Suppressor macrophage treated with lipopolysaccharide for 4 hours (primary cell): ENCODE data around the gene ERVFRD-1.

ENCODE experiments used
- DNase-seq: peaks from one replicate; pipeline ENCODE4 v3.0.0-alpha.2; 2020

The ERVFRD-1 gene, protein sequence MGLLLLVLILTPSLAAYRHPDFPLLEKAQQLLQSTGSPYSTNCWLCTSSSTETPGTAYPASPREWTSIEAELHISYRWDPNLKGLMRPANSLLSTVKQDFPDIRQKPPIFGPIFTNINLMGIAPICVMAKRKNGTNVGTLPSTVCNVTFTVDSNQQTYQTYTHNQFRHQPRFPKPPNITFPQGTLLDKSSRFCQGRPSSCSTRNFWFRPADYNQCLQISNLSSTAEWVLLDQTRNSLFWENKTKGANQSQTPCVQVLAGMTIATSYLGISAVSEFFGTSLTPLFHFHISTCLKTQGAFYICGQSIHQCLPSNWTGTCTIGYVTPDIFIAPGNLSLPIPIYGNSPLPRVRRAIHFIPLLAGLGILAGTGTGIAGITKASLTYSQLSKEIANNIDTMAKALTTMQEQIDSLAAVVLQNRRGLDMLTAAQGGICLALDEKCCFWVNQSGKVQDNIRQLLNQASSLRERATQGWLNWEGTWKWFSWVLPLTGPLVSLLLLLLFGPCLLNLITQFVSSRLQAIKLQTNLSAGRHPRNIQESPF

DNA sequence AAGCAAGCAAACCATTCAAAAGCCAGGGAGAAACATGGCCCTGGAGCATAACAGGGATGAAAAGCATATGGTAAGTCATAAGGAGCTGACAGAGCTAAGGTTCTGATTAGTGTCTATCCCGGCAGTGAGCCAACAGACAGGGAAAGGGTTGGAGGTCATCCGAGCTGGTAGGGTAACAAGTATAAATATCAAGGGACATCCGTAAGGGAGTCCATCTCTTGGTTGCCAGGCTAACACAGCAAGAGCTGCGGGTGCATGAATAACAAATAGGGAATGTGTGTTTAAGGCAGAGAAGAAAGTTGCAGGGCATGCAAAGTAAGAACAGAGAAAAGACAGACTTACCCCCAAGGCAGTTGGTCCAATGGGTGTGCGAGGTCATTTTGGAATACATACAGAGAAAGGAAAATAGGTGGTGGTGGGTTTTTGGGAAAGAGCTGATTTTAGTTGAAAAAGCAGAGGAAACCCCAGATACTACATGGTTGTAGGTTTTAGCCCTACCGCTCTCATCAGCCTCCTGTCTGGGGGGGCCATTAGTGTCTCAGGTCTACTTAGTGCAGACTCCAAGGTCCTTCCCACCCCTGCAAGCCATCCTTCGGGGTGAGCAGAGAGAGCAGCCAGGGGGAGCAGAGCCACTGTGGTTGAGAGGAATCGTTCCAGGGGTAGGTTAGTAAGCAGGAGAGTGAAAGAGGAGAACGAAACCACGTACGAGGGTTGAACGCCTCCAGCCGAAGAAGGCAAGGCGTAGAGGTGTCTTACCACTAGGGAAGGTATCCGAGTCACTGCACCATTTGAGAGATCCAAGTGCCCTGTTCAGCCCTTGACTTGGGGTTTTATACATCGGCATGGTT is at the start of gene ERVFRD-1:
Gene ERVFRD-1 (minus strand): TSS at position 805 of the 848 bp plus-strand sequence. CDS start 6,415 bp downstream, outside the sequence.
- DNase-seq = no peak

DNA sequence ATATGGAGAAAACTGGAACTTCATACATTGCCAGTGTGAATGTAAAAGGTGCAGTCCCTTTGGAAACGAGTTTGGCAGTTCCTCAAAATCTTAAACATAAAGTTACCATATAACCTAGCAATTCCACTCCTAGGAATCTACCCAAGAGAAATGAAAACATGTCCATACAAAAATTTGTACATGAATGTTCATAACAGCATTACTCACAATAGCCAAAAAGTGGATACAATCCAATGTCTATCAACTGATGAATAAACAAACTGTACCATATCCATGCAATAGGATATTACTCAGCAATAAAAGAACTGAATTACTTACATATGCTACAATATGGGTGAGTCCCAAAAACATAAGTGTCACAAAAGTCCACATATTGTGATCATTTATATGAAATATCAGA is 48.7 kb upstream of the ERVFRD-1 start:
- no peak for DNase-seq

DNA sequence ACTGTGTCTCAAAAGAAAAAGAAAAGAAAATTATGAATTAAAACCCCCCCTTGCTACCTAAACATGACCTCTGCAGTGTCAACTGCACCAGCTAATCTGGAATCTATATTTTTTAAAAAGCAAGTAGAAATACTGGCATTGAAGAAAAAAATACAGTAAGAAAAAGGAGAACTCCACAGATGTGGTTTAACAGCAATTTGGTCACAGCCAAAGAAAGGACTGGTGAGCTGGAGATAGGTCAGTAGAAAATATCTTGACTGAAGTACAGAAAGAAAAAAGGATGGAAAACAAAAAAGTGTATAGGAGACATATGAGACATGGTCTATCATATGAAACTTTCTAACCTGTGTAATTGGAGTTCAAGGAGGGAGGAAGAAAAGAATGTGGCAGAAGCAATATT is 44.1 kb upstream of the ERVFRD-1 start:
- no peak for DNase-seq

DNA sequence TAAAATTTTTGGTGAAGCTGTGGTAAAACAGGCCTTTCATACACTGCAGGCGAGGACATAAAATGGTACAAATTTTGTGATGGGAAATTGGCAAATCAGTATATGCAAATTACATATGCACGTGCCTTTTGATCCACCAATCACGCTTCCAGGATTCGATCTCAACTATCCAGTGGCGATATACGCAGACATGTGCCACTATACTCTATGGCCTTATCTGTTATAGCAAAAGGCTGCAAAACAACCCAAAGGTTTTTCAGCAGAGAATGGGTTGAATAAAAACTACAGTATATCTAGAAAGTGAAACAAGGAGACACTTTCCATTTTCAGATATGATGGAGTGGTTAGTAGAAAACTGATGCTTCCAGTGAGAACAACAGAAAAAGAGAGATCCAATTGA is 41.9 kb upstream of the ERVFRD-1 start:
- no peak for DNase-seq

DNA sequence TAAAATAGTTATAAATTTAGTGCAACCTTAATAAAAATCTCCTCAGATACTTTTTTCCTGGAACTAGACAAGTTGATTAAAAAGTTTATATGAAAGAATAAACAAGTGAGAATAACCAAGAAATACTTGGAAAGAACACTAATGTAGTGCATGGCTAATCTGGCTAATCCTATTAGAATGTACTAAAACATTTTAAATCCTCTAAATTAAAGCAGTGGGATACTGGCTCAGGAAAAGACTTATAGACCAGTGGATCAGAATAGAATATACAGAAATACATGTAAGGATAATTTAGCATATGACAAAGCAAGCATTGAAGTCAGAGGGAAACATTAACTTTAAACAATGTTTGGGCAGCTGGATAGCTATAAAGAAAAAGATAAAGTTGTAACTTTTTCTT is 41.1 kb upstream of the ERVFRD-1 start:
- DNase-seq = no peak

DNA sequence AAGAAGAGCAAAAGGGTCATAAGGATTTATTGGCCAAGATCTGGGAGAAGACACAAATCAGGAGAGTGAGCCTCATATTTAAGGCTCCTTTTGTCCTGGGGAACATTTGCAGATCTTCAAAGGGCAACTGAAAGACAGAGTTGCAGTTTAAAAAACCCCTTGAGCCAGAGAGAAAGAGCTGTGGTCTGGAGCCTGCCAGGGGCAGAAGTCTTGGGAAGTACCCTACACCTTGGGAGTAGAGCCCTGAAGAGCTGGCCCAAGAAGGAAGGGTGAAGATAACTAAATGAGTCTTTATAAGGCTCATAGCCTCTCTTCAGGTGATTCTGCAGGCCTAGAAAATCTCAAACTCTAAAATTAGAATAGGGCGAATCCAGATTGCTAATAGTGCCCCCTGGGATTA is 40.0 kb upstream of the ERVFRD-1 start:
- DNase-seq = no peak

DNA sequence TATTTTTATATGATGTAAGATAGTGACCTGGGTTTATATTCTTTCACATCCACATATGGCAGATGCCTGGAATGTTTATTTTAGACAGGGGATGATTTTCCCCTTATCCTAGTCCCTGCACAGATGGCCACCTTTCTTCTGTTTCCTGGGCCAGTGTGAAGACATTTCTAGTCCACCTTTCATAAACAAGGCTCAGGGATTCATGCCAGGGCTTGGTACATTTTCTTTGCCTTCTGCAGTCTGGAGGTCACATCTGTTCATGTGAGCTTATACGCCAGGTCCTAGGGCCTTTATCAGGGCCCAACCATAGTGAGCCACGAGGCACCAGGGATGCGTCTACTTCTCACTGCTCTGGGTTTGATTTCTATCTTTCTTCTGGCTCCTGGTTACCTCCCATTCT is 38.0 kb upstream of the ERVFRD-1 start:
- DNase-seq = no peak

DNA sequence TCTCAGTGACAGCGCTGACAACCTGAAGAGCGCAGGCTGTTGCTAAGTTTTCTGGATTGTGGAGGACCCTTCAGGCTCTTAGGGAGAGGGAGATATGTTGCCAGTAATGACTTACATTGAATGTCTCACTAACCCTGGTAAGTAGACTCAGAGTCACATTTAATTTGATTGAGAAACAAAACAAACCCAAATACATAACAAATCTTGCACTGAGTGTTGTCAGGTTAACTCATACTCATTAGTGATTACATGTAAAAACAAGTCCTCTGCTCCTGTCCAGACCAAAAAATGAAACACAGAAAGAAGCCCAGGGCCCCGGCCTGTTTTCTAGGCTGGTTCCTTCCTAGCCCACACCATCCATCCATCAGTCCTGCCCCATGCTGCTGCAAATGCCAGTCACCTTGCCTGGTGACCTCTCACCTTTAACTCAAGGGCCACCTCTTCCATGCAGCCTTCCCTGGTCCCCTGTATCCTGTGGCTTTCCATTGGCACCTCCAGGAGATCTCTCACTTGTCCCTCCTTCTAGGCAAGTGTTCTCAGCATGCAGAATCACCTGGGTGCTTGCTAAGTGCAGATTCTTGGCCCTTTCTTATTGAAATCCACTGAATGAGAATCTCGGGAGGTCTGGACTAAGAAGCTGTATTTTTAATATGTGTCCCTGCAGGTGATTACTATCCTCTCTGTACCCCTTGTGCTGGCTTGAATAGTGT is 34.7 kb upstream of the ERVFRD-1 start:
- no peak for DNase-seq

DNA sequence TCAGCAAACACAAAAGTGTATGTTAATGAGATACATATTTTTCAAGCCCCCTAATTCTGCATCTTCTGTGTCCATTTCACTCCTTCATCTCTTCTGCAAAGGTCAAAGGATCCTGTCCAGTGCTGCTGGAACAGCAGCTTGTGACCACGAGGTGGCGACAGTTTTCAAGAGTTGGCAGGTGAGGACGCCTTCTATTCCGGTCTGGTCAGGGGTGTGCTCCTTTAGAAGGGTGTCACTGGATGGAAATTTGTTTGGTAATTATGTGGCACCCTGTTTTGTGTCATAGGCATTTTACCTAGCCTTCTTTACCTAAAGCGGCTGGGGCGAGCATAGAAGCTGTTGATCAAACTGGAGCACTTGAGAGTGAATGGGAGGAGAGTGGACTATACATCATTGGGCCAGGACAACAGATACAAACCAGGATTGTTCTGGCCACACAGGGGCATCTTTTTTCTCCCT is 32.9 kb upstream of the ERVFRD-1 start:
- DNase-seq = peak; percentile 80

DNA sequence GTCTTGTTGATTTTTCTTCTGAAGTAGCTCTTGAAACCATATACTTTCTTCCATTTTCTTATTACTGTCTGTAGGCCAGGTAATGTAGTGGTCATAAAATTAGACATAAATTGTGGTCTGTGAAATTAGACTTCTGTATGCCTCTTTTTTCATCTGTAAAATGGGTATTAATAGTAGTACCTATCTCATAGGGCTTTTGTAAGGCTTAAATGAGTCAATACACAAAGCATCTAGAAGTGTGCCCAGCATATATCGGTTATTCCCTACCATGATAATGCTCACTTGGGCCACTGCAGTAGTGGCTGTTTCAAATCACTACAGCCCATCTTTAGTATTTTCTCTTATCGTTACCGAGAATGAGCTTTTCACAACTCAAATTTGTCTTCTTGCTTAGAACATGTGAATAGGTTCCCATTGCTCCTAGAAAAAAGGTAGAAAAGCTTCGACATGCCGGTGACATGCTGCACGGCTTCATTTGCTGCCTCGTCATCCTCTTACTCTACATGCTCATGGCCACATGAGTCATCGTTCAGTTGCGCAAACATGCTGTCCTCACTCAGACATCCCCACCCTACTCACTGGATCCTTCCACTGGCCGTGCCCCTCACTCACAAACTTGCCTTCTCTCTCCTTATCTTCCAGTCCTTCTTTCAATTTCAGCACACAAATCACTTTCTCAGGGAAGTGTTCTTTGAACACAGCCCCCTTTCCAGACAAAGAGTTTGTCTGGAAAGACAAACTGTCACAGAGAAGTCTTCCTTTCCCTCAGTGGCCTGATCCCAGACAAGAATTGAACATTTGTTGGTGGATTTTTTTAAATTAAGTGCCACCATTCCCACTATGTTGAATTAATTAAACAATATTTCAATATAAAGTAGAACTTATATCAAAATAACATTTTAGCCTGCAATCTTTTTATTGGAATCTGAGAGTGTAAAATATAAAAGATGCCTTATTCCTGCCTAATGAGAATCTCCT is 32.2 kb upstream of the ERVFRD-1 start:
- peak; percentile 94 for DNase-seq

DNA sequence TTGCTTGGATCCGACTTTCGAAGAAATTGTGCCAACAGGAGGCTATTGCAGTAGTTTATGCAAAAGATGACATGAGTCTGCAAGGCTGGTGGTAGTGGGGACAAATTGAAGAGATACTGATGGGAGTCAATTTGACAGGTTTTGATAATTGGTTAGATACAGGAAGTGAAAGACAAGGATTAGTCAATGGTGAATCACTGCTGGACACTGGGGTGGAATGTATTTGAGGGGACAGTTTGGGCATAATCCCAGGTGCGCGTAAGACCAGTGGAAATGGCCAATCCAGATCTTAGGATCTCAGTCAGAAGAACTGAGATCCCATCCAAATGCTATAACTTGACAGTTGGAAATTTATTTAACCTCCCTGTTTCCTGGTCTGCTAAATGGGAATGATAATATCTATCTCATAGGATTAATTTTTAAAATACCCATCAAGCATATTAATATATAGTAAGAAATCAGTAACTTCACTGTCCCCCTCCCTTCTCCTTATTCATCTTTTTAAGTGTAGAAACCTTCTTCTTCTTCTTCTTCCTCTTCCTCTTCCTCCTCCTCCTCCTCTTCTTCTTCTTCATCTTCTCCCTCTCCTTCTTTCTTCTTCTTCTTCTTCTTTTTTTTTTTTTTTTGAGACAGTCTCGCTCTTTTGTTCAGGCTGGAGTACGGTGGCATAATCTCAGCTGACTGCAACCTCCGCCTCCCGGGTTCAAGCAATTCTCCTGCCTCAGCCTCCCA is 30.9 kb upstream of the ERVFRD-1 start:
- peak; percentile 14 for DNase-seq

DNA sequence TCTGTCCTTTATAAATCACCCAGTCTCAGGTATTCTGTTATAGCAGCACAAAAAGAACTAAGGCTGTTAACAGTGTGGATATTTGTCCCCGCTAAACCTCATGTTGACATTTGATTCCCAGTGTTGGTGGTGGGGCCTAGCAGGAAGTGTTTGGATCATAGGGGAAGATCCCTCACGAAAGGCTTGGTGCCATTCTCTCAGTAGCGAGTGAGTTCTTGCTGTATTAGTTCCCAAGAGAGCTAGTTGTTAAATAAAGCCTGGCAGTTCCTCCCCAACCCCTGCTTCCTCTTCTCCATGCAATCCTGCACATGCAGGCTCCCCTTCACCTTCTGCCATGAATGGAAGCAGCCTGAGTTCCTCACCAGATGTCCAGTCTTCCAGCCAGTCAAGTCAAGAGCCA is 29.8 kb upstream of the ERVFRD-1 start:
- peak; percentile 26 for DNase-seq

DNA sequence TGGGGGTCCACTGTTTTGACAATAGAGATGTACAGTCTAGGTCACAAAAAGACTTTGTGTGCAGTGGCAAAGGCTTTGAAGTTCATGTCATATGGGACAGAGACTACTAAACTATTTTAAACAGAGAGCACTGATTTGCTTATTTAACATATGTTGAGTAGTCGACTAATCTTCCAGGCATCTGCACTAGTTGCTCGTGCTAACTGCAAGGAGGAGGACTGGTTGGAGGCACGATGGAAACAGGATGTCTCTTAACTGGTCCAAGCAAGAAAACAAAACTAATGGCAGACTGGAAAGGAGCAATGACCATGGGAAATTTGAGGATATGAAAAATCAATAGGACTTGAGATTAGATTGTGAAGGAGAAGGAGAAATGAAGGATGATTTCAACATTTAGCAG is 28.5 kb upstream of the ERVFRD-1 start:
- DNase-seq = no peak

DNA sequence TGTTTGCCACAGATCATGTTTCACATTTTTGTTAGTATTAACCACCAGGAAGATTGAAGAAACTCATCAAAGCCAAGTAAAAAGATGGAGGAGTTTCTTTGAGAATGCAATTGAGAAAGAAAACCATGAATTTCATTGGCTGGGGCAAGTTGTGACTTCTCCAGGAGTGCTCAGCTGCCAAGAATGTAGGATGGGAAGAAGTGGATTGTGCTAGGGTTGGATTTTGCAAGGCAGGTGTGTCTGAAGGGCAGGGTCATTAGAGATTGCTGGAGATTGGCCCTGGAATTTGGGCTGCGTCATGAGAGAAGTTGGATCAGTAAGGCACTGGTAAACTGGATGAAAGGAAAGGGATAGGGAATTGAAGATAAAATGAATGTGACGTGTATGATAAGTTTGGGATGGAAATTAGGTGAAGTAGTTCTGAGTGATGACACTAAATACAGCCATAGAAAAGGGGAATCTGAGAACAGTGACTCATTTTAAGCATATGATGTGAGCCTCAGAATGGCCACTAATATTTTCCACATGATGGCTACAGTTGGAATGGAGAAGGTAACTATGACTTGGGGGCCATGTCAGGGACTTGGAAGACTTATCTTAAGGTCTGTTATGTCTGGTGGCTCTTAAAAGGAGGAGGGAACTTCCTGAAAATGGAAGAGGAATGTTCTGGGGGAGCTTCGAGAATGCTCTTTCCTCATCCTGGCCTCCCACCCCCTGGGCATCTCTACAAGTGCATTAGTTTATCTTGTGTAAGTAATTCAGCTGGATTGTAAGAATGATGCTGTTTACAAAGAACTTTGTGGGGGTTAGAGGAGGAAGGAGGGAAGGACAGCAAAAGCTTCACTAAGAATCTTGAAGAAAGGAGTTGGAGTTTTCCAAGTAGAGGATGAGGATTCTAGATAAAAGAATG is 27.8 kb upstream of the ERVFRD-1 start:
- peak; percentile 86 for DNase-seq

DNA sequence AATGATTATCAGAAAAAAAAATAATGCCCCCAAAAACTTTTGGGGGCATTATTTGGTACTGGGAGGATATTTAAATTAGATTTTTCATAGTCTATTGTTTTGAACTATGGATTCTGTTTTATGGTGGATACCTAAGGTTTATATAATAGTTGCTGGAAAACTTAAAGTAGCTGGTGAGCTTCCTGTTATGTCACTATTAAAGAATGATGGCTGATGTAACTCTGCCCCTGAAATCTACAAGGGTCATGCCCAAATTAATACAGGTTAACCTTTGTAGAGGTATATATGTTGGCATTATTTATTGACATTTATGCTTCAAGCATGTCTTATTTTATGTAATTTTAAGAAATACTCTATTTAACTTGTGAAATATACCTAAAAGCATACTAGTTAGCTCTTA is 25.3 kb upstream of the ERVFRD-1 start:
- no peak for DNase-seq

DNA sequence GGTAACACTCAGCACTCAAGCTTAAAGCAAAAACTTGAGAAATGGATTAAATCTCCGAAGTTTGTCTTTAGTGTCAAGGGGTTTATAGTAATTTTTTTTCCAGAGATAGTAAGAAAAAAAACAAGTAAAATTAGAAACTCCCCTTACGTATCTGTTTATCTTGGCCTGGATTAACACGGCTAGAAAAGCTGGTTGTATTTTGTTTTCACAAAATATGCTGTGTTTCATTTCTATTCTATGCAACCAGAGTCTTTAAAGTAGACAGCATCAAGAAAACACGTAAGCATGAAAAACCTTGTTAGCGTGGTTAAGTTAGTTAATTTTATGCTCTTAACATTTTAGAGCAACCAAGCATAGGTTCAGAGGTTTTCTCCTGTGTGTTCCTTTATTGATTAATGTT is 21.8 kb upstream of the ERVFRD-1 start:
- no peak for DNase-seq

DNA sequence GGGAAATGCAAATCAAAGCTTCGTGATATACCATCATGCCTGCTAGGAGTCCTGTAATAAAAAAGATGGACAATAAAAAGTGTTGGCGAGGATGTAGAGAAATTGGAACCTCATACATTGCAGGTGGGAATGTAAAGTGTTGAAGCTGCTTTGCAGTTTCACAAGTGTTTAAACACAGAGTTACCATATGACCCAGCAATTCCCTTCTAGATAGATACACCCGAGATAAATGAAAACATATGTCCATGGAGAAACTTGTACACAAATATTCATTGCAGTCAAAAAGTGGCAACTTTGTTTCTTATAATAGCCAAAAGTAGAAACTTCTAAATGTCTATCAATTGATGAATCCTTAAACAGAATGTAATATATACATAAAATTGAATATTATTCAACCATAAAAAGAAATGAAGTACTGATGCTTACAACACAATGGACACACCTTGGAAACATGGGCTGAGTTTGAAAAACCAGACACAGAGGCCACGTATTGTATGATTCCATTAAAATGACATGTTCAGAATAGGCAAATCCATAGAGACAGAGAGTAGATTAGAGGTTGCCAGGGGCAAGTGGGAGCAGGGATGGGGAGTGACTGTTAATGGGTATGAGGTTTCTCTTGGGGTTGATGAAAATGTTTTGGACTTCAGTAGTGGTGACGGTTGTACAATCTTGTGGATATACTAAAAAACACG is 20.8 kb upstream of the ERVFRD-1 start:
- no peak for DNase-seq

DNA sequence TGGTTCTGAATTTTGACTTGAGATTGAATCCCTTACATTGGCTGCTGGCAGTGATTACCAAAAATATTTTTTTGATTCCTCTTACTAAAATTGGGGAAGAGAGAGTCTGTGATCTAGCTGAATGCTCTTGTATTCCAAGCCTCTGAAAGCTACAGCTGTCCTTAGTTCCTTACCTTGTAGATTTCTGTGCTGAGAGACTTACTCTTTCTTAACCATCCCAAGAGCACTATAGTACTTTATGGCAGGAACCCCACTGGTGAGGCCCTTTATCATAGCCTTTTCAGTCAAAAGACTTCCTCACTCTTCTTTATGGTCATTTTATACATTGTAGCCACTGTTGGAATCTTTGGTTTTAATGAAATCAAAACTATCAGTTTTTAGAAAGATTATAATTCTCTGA is 19.1 kb upstream of the ERVFRD-1 start:
- peak; percentile 8 for DNase-seq

DNA sequence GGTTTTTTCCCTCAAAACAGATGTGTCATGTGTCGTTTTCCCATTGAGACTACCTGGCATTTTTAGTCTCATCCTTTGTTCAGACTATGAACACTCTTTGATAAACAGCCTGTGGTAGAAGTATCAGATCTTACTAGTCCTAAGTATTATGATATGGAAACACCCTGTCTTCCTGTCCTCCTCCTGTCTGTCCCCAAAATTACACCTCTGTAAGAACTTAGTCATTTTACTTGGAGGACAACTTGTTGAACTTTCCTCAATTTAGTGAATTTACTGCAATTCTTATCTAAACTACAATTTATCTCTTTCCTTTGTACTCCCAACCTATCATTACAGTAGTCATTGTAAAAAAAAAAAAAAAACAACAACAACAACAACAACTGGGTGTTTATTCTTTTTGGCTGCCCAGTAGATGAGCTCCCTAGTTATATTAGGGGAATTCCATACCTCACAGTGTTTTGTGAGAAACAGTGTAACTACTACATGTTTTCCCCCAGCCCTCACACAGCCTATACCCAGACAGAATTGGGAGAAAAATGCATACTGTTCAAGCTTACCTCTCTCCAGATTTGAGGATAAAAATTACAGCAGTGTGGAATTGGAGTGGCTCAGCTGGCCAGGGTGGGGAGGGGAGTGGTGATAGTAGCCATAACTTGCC is 18.5 kb upstream of the ERVFRD-1 start:
- no peak for DNase-seq
